Nephron (organoid): ENCODE data around the gene ACSF3.

Source experiments
- H3K27ac Mint-ChIP-seq, 3 experiments: 2 replicates each; pipeline ENCODE4 v1.8.0; 2020; ENCODE audit warnings: mixed read lengths in 3 of 3, mild to moderate bottlenecking in 2 of 3, moderate library complexity in 1 of 3
- H3K27me3 Mint-ChIP-seq: 2 replicates; pipeline ENCODE4 v1.8.0; 2021; ENCODE audit warnings: low read depth, mild to moderate bottlenecking, moderate library complexity, mixed read lengths
- H3K36me3 Mint-ChIP-seq: 2 replicates; pipeline ENCODE4 v1.8.0; 2020; ENCODE audit warnings: low read depth, mixed read lengths
- H3K4me1 Mint-ChIP-seq: 2 replicates; pipeline ENCODE4 v1.8.0; 2020; ENCODE audit warnings: mixed read lengths
- H3K4me3 Mint-ChIP-seq, 3 experiments: 2 replicates each; pipeline ENCODE4 v1.8.0; 2020; ENCODE audit warnings: mild to moderate bottlenecking in 3 of 3, mixed read lengths in 3 of 3, moderate library complexity in 2 of 3
- H3K9me3 Mint-ChIP-seq: 2 replicates; pipeline ENCODE4 v1.8.0; 2020; ENCODE audit warnings: mixed read lengths
- CTCF ChIP-seq, 3 experiments: fragments of 200-600 bp; sonication (generic); IDR thresholded peaks; one replicate each; pipeline ENCODE4 v1.5.0; 2021; ENCODE audit warnings: antibody characterized with exemption in 3 of 3; ENCODE audit not compliant: unreplicated experiment in 3 of 3

The ACSF3 gene

DNA sequence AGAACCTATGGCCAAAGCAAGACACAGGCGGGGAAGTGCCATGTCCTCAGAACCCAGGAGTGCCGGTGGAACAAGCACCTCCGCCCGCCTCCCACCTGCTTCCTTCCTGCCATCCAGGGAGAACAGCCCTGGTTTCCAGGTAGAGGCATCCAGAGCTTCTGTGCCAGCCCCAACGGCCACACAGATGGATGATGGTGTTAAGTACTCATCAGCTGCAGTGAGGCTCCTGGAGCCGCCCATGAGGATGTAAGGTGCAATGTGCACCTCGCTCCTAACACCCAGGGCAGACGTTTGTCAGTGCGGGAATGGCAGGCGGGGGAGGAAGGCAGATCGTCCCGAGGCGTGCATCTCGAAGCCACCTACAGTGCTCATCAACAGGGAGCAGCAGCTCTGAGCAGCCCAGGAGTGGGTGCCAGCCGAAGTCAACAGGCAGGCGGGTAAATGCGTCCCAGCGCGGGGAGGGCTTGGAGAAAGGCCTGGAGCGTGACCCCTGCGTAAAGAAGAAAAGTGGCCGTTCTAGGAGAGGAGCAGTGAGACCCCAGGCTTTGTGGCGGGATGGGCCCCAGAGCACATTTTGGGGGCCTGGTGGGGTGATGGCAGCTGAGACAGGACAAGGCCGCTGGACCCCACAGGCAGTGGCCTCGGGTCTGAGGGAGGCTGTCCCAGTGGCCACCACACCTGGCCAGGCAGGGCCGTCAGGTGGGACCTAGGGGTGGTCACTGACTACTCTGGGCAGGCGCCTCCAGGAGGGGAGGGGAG, 46.1 kb upstream of the ACSF3 start:
- TF ChIP-seq CTCF (IDR thresholded peaks at IDR 0.05; ENCODE audit: unreplicated experiment in 3 of 3): no peak
- H3K4me3 Mint-ChIP-seq: no peak overlapping the region
- H3K36me3 Mint-ChIP-seq: no peaks in the 10 kb centered on the region
- H3K27ac Mint-ChIP-seq: no peak overlapping the region
- peaks cover 5% of the 10 kb centered on the region for H3K4me1 Mint-ChIP-seq
- H3K9me3 Mint-ChIP-seq: peaks cover 2% of the 10 kb centered on the region
- H3K27me3 Mint-ChIP-seq: peaks cover 37% of the 10 kb centered on the region

DNA sequence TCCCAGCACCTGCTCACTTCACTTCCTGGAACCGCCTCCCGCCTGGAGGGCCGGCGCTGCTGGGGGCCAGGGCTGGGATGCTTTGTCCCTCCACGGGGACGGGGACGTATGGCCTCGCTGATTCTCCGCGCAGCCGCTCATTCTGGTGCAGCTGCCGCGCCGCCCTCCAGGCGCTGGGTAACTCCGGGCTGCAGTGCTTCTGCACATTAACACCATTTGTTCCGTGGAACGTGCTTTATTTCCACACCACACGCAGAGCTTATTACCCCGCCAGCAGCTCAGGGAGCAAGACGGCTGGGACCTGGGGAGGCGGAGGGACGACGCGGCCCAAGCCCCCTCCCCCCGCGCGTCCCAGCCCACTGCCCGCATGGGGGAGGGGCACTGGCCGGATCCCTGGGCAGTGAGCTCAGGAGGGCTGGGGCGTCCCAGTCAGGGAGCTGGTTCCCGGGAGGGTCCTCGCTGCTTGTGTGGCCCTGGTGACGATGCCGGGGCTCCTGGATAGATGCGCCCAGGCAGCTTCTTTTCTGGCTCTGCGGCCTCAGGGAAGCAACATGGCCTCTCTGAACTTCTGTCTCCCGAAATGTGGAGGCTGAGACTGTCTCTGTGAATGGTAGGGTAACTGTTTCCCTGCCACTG, 45.4 kb upstream of the ACSF3 start:
- Mint-ChIP-seq H3K27me3 (peaks cover 37% of the 10 kb centered on the region), H3K36me3 (no peaks in the 10 kb centered on the region), H3K9me3 (peaks cover 2% of the 10 kb centered on the region), H3K27ac (no peak overlapping the region), H3K4me1 (peaks cover 5% of the 10 kb centered on the region), H3K4me3 (no peak overlapping the region)
- no peak for TF ChIP-seq CTCF (IDR thresholded peaks at IDR 0.05; ENCODE audit: unreplicated experiment in 3 of 3)

GRCh38 chr16:89048871-89049422, 44.7 kb upstream of the ACSF3 start:
- Mint-ChIP-seq H3K36me3 (no peaks in the 10 kb centered on the region), H3K4me1 (peaks cover 5% of the 10 kb centered on the region), H3K27ac (no peak overlapping the region), H3K4me3 (no peak overlapping the region), H3K27me3 (peaks cover 37% of the 10 kb centered on the region), H3K9me3 (peaks cover 2% of the 10 kb centered on the region)
- no peak for TF ChIP-seq CTCF (IDR thresholded peaks at IDR 0.05; ENCODE audit: unreplicated experiment in 3 of 3)

DNA sequence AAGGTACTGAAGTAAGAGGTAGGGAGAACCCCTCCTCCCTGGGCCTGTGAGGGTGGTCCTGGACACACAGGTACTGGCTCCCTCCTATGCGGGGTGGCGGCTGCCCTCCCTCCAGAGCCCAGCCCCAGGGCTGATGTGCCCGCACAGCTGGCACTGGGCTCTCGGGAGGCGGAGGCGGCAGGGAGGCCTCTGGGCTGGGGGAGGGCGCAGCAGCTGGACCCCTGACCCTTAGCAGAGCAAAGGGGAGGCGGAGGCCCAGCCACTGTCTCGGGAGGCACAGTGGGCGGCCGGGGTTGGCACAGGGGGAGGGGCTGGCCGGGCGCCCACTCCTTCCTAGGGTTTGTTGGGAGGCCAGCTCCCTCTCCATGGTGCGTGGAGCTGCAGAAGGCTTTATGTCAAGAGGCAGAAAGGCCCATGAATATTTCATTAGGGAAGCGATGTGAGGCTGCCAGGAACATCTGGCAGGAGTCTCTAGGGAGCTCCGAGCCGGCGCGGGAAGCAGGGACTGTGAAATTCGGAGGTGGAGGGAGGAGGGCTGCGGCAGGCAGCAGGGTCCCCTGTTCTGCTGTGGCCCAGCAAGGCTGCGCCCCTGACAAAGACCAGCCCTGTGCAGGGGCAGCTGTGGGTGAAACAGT, 44.1 kb upstream of the ACSF3 start:
- H3K27ac Mint-ChIP-seq: peak overlapping the region in 1 of 3 experiments; percentile 58
- peaks cover 5% of the 10 kb centered on the region for H3K4me1 Mint-ChIP-seq
- H3K36me3 Mint-ChIP-seq: no peaks in the 10 kb centered on the region
- H3K27me3 Mint-ChIP-seq: peaks cover 34% of the 10 kb centered on the region
- TF ChIP-seq CTCF (IDR thresholded peaks at IDR 0.05; ENCODE audit: unreplicated experiment in 3 of 3): no peak
- H3K9me3 Mint-ChIP-seq: peaks cover 2% of the 10 kb centered on the region
- H3K4me3 Mint-ChIP-seq: peak overlapping the region in 1 of 3 experiments; percentile 42

DNA sequence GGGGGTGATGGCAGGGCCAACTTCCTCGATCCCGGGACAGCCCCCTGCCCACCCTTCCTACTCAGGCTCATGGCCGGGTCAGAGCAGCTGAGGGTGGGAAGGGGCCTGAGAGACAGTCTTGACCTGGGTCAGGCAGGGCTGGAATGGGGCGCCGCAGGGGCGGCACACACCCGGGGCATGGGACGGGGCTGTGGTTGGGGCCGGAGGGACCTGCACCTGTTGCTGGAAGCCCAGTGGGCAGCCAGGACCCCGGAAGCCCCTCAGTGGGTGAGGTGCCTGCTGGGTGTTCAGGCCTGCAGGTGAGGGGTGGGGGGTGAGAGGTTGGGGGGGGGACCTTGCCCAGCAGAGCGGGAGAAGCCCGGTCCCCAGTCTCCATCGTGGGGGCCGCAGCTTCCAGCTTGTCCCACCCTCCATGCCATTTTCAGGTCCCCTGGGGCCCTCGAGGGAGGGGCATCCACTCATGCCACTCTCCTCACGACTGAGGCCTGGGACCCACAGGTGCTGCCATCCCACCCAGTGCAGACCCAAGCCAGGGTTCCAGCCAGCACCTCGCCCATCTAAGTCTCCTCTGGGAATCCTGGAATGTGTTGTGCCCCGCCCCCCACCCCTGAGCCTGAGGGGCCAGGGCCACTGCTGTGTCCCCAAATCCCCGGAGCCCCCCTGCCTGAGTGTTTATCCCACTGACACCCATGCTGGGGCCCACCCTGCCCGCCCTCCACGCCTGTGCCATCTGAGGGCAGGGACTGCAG, 43.4 kb upstream of the ACSF3 start:
- Mint-ChIP-seq H3K4me1 (peaks cover 5% of the 10 kb centered on the region), H3K4me3 (no peak overlapping the region), H3K27me3 (peaks cover 36% of the 10 kb centered on the region), H3K9me3 (peaks cover 2% of the 10 kb centered on the region), H3K27ac (no peak overlapping the region), H3K36me3 (no peaks in the 10 kb centered on the region)
- no peak for TF ChIP-seq CTCF (IDR thresholded peaks at IDR 0.05; ENCODE audit: unreplicated experiment in 3 of 3)
